ENCODE measurements around the gene MAST1.

DNA sequence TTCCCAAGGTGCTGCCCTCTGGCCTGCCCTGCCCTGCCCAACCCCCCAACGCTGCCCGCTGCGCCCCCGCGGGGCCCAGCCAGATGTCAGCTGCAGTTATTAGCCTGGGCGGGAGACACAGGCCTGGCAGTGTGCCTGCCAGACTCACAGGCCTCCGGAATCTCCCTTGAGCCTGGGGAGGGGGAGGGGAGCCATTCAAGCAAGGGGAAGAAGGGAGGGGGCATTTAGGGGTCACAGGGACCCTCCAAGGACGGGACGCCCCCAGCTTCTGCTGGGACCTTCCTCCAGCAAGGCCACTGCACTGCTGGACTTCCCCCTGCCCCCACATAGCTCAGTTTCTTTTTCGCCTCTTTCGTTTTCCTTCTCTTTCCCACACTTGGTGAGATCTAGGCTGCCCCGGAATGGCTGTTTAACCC, 49.6 kb upstream of the MAST1 start:
- no peak for TF ChIP-seq CTCF (IDR thresholded peaks at IDR 0.05 in 8 of 11, conservative IDR thresholded peaks at IDR 0.05 in 3 of 11)
- no peak for TF ChIP-seq POLR2A (IDR thresholded peaks at IDR 0.05)

All from spleen (tissue), 7 donors.